Hepatocyte (in vitro differentiated cells): ENCODE data around the gene GRM4.

Experiments
- EZH2 ChIP-seq: fragments of 200-600 bp; sonication (generic); IDR thresholded peaks from 2 replicates; pipeline ENCODE4 v1.6.1; 2016; ENCODE audit warnings: antibody characterized with exemption, mild to moderate bottlenecking, borderline replicate concordance
- EZH2phosphoT487 ChIP-seq: fragments of 200-600 bp; sonication (generic); IDR thresholded peaks from one replicate; pipeline ENCODE4 v1.6.1; 2018; ENCODE audit warnings: antibody characterized with exemption, mild to moderate bottlenecking, low read depth, moderate library complexity; ENCODE audit not compliant: unreplicated experiment, severe bottlenecking
- TF ChIP-seq, protein P1 (sequence below): fragments of 200-600 bp; sonication (generic); IDR thresholded peaks from 2 replicates; pipeline ENCODE4 v1.5.1; 2016; ENCODE audit warnings: antibody characterized with exemption, mild to moderate bottlenecking; ENCODE audit not compliant: poor library complexity

DNA sequence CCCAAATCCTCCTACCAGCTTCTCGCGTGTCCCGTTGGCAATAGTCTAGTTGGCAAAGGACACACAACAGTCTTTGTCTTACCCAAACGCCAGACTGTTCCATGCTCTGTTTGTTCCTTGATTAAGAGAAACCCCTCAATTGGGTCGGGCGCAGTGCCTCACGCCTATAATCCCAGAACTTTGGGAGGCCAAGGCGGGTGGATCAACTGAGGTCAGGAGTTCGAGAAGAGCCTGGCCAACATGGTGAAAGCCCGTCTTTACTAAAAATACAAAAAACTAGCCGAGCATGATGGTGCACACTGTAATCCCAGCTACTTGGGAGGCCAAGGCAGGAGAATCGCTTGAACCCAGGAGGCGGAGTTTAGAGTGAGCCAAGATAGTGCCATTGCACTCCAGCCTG, 153.7 kb downstream of the GRM4 start:
- TF ChIP-seq, protein P1, sequence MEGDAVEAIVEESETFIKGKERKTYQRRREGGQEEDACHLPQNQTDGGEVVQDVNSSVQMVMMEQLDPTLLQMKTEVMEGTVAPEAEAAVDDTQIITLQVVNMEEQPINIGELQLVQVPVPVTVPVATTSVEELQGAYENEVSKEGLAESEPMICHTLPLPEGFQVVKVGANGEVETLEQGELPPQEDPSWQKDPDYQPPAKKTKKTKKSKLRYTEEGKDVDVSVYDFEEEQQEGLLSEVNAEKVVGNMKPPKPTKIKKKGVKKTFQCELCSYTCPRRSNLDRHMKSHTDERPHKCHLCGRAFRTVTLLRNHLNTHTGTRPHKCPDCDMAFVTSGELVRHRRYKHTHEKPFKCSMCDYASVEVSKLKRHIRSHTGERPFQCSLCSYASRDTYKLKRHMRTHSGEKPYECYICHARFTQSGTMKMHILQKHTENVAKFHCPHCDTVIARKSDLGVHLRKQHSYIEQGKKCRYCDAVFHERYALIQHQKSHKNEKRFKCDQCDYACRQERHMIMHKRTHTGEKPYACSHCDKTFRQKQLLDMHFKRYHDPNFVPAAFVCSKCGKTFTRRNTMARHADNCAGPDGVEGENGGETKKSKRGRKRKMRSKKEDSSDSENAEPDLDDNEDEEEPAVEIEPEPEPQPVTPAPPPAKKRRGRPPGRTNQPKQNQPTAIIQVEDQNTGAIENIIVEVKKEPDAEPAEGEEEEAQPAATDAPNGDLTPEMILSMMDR: no peak
- TF ChIP-seq EZH2phosphoT487 (no peak), EZH2 (no peak)
